NCI-H187 treated with DMSO at 0.1 percent for 48 hours (cell line): ENCODE measurements around the gene TOM1L1.
"Not testable (repeated sequence)": the region's sequence is repeated elsewhere in the genome, so short reads cannot be mapped to it uniquely, and the experiment has no call there.

Source experiments
- DNase-seq: peaks from one replicate; lab custom pipeline; 2025; lab: John Stamatoyannopoulos, UW

The TOM1L1 gene, protein sequence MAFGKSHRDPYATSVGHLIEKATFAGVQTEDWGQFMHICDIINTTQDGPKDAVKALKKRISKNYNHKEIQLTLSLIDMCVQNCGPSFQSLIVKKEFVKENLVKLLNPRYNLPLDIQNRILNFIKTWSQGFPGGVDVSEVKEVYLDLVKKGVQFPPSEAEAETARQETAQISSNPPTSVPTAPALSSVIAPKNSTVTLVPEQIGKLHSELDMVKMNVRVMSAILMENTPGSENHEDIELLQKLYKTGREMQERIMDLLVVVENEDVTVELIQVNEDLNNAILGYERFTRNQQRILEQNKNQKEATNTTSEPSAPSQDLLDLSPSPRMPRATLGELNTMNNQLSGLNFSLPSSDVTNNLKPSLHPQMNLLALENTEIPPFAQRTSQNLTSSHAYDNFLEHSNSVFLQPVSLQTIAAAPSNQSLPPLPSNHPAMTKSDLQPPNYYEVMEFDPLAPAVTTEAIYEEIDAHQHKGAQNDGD

GRCh38 chr17:54900457-54901229 is at the start of gene TOM1L1:
TSS of gene TOM1L1 (plus strand) at chr17:54900852. CDS start at chr17:54900866, 14 bp downstream.
- DNase-seq, result peak; percentile 46

DNA sequence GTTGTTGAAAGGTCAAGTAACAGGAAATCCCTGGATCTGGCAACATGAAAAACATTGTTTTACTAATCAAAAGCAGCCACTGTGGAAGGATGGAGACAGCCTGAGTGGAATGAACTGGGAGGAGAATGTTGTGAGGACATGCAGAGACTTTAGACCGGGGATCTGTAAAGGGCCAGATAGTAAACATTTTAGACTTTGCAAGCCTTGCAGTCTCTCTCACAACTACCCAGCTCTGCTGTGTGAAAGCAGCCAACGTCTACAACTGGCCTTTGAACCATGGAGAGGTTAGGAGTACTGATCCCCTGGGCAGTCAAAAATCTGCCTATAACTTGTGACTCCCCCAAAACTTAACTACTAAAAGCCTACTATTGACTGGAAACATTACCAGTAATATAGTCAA is 41.5 kb upstream of the TOM1L1 start:
- no peak for DNase-seq

DNA sequence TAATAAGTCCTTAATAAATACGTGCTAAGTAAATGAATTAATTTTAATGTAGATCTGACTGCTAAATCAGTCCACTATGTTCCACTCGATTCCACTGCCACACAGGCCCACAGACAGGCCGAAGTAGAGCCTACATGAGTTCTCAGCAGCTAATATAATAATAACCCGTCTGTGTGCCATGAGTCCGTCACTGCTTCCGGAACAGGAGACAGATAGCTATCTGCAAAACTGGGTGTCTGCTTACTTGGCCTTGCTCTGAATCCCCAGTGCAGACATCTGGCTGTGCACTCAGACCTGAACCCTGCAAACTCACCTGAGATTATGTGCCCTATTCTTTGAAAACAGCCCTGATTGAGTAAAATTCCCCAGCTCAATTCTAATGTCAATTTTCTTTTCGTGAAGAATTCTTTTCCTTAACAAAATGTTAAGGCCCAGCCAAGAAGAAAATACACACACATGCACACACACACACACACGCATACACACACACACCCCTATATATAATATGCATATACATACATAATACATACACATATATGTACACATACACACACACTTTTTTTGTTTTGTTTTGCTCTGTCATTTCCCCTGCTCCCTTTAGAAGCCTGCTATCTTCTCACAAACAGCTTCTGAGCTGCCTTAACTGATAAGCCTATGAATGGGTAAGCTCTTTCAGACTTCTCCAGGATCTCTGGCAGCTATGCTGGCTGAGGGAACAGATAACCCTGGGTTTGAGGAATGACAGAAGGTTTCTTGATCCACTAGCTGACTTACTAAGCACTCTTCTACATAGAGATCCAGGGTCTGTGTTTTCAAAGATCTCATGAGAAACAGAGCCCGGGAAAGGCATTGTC is 39.8 kb upstream of the TOM1L1 start:
- no peak for DNase-seq

DNA sequence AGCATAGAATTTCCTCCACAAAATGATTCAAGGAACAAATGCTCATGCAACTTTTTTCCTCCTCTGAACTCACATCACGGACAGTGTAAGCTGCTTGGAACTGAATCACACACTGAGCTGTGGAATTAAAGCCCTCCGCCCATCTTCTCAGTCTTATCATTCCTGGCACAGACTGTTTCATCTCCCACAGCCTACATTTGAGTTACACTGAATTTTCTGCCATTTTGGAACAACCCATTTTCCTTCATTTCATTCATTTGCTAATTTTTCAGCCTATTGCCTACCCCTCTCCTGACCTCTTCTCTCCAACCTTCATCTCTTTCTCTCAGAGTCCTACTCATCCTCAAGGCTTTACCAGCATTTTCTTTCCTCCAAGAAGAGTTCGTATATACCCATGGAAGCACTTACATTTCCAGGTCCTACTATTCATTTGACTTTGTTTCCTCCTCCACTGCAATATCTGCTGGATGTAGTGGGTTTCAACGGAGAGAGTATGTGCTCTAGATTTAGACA is 39.1 kb upstream of the TOM1L1 start:
- no peak for DNase-seq

GRCh38 chr17:54863176-54863575 is 37.5 kb upstream of the TOM1L1 start:
- DNase-seq, result no peak

DNA sequence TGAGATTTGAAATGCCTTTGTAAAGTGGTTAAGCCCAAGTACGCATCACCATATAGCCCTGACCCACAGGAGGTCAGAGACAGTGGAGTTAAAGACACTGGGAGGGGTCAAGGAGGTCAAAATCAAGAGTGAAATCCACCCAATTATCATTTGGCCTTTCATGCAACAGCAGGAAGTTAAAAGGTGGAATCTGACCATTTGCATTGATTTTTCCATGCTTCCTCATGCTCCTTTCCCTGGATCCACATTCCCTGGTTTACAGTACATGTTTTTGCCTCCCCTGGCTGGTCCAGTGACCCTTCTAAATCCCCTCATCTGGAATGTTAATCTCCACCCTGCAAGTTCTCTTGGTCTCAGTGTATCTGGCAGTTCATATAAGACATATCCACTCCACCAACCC is 36.6 kb upstream of the TOM1L1 start:
- DNase-seq, result no peak

DNA sequence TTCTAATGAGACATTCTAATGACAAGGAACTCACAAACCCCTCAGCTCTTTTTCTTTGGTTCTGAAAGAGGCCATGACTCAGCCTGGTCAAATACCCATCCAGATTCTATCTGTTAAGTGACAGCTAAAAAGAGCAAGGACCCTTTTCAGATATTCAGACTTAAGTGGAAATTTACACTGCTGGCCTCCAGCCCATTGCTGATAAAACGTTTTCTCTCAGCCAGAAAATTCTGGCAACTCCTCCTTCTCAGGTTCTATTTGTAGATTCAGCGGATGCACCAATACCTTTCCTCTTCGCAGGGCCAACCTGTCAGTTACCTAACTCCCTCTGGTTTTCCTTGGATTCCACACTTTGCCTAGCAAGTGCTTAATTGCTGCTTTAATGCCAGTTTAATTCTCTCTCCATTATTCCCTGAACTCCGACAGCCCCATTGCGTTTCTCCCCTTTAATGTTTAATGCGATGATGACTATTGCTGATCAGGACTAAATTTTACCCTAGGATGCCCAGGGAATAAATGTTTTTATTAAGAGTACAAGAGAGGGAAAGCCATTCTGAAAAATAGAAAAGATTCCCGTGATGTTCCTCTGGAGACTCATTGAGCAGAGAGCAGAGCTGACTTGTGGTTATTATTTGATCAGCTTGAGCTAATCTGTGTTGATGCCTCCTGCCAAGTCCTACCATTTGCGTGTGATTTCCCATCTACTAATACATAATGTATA is 35.9 kb upstream of the TOM1L1 start:
- no peak for DNase-seq

GRCh38 chr17:54867634-54868033 is 33.0 kb upstream of the TOM1L1 start:
- no peak for DNase-seq

GRCh38 chr17:54870671-54871175 is 29.9 kb upstream of the TOM1L1 start:
- no peak for DNase-seq

- not testable (repeated sequence) for DNase-seq
Observed at GRCh38 chr17:54875906-54876305, 24.7 kb upstream of the TOM1L1 start.

- no peak for DNase-seq
Observed at GRCh38 chr17:54876656-54877195, 23.9 kb upstream of the TOM1L1 start.

DNA sequence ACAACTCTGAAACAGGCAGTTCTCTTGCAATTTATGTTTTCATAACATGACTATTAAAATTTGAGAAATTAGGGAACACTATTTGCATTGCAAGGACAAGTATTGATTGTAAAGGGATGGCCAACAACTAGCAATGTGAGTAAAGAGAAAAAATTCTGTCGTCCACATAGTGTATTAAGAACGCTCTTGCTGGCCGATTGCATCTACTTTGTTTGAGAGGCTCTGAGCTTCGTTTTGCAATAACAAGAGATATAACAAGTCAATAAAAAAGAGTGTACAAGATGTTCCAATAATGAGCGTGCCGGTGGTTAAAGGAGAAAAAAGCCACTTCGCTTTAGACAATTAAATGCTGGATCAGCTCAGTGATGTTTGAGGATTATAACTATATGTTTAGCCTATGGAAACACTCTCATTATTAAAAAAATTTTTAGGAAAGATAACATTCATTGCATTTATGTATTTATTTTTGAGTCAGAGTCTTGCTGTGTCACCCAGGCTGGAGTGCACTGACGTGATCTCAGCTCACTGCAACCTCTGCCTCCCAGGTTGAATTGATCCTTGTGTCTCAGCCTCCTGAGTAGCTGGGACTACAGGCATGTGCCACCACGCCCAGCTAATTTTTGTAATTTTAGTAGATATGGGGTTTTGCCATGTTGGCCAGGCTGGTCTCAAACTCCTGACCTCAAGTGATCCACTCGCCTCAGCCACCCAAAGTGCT is 19.2 kb upstream of the TOM1L1 start:
- DNase-seq, result no peak

GRCh38 chr17:54882371-54882770 is 18.3 kb upstream of the TOM1L1 start:
- no peak for DNase-seq

GRCh38 chr17:54882950-54883349 is 17.7 kb upstream of the TOM1L1 start:
- no peak for DNase-seq

DNA sequence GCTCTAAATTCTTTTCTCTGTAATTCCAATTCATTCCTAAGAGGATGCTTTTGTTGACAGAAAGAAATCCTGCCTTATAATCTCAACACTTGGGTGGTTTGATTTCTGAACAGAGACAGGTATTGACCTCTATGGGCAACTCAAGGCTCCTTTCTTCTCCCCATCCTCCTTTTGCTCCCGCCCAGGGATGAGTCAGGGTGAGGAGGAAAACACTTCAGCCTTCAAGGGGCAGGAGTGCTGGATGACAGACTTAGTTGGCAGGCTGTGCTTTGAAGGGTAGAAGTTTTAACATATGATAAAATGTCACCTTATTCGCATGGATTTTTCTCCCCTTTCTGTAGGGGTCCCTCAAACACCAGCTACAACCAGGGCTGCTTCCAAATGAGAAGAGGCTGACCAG is 16.7 kb upstream of the TOM1L1 start:
- no peak for DNase-seq

- no peak for DNase-seq
Observed at GRCh38 chr17:54887787-54888186, 12.9 kb upstream of the TOM1L1 start.

DNA sequence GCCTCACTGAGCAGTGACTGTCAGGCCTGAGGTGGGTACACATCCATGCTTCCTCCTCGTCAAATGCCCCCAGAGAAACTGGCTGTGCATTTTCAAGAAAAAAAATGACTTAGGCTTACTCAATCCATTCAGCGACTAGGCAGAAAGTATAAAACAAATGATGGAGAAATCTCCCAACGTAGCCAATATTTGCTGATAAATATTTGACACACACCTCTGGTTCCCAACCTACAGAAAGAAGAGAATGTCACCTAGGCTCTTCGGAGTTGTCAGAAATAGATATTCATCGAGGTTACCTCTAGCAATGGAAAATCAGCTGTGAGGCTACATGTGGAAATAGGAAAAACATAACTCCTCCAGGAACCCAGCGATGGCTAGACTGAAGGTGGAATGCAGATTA is 12.4 kb upstream of the TOM1L1 start:
- no peak for DNase-seq

DNA sequence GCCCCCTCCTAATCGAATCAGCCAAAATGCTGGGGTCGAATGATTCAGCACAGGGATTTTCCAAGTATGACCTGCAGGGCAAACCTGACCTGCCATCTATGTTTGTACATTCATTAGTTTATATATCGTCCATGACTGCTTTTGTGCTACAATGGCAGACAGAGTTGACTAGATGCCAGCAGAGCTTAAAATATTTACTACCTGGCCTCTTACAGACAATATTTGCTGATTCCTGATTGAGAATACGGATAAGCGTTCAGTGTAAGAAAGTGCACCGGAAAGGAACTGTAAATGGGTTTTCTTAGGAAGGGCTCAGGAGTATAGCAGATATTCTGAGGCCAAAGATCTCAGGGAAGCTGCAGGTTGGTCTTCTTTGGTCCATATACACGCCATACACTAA is 11.7 kb upstream of the TOM1L1 start:
- DNase-seq, result no peak

GRCh38 chr17:54891176-54891821 is 9.4 kb upstream of the TOM1L1 start:
- no peak for DNase-seq

DNA sequence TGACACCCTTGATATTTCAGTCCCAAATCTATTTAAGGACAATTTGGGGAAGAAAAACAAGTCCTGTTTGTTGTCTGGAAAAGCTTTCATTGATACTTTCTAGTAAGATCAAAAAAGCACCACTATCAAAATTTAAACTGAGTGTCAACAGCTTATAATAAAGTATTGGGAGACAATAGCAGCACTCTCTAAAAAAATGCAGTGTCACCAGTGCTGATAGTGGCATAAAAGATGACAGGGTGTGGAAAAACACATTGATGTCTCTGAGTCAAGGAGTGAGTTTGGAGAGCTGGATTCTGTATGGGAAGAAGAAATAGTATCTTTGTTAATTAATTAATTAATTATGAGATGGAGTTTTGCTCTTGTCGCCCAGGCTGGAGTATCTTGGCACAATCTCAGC is 8.3 kb upstream of the TOM1L1 start:
- no peak for DNase-seq
